ENCODE measurements around the gene ACKR3. TPM values are rescaled to one million over a fixed set of nuclear protein-coding genes. Genes with fewer than 3 reads are reported as not detected.

ACKR3 gene
- total RNA-seq, 4 donors from 2014 or later, result 32.4 to 88.7 (median 55.0) TPM

- no peaks in the 10 kb centered on the region for H3K9me3 ChIP-seq
- H3K27me3 ChIP-seq, result no peaks in the 10 kb centered on the region
- no peak for TF ChIP-seq POLR2A (IDR thresholded peaks at IDR 0.05)
- no peak for TF ChIP-seq EP300 (IDR thresholded peaks at IDR 0.05)
- TF ChIP-seq CTCF (IDR thresholded peaks at IDR 0.05), result no peak
- H3K4me1 ChIP-seq, result peaks cover 0 to 3% (median 0%) of the 10 kb centered on the region in 4 donors
- H3K4me3 ChIP-seq, result no peak overlapping the region
- no peaks in the 10 kb centered on the region for H3K36me3 ChIP-seq
- no peak overlapping the region for H3K27ac ChIP-seq
- no peak for DNase-seq (ENCODE audit: low spot score in 2 of 2)
- WGBS, 2 donors, result 62 to 77% methylated on average over 3 to 4 of the region's 4 CpGs
Measured at GRCh38 chr2:236613612-236614011, 44.0 kb downstream of the ACKR3 start.

GRCh38 chr2:236614551-236614950, 44.9 kb downstream of the ACKR3 start:
- 89 to 90% methylated on average over 5 of the region's 5 CpGs for WGBS, 2 donors
- H3K27me3 ChIP-seq, result no peaks in the 10 kb centered on the region

GRCh38 chr2:236616031-236616430, 46.4 kb downstream of the ACKR3 start:
- no peaks in the 10 kb centered on the region for H3K9me3 ChIP-seq
- WGBS, 2 donors, result 92 to 95% methylated on average over 6 of the region's 6 CpGs
- no peaks in the 10 kb centered on the region for H3K27me3 ChIP-seq
- no peak overlapping the region for H3K27ac ChIP-seq
- H3K4me3 ChIP-seq, result no peak overlapping the region
- H3K36me3 ChIP-seq, result no peaks in the 10 kb centered on the region
- peaks cover 0 to 2% (median 0%) of the 10 kb centered on the region in 4 donors for H3K4me1 ChIP-seq
- no peak for DNase-seq (ENCODE audit: low spot score in 2 of 2)
- no peak for TF ChIP-seq CTCF (IDR thresholded peaks at IDR 0.05)
- no peak for TF ChIP-seq POLR2A (IDR thresholded peaks at IDR 0.05)
- no peak for TF ChIP-seq EP300 (IDR thresholded peaks at IDR 0.05)

More at GRCh38 chr2:236614551-236614950, 44.9 kb downstream of the ACKR3 start:
- Histone ChIP-seq H3K27ac (no peak overlapping the region), H3K36me3 (no peaks in the 10 kb centered on the region), H3K9me3 (no peaks in the 10 kb centered on the region), H3K4me1 (peaks cover 0 to 3% (median 0%) of the 10 kb centered on the region in 4 donors), H3K4me3 (no peak overlapping the region)
- DNase-seq (ENCODE audit: low spot score in 2 of 2), result no peak
- TF ChIP-seq POLR2A (IDR thresholded peaks at IDR 0.05), result no peak

- 92 to 95% methylated on average over 7 of the region's 7 CpGs for WGBS, 2 donors
- Histone ChIP-seq H3K9me3 (no peaks in the 10 kb centered on the region), H3K4me3 (no peak overlapping the region), H3K27ac (no peak overlapping the region), H3K36me3 (no peaks in the 10 kb centered on the region), H3K4me1 (no peaks in the 10 kb centered on the region), H3K27me3 (no peaks in the 10 kb centered on the region)
- TF ChIP-seq EP300 (IDR thresholded peaks at IDR 0.05) (no peak), CTCF (IDR thresholded peaks at IDR 0.05) (no peak)
- DNase-seq (ENCODE audit: low spot score in 2 of 2), result no peak
Measured at GRCh38 chr2:236616624-236617023, 47.0 kb downstream of the ACKR3 start.

GRCh38 chr2:236617221-236617737, 47.7 kb downstream of the ACKR3 start:
- no peak for DNase-seq (ENCODE audit: low spot score in 2 of 2)

More at GRCh38 chr2:236617221-236617737, 47.7 kb downstream of the ACKR3 start:
- H3K27ac ChIP-seq, result no peak overlapping the region
- H3K4me3 ChIP-seq, result no peak overlapping the region
- H3K36me3 ChIP-seq, result no peaks in the 10 kb centered on the region
- no peaks in the 10 kb centered on the region for H3K27me3 ChIP-seq
- TF ChIP-seq POLR2A (IDR thresholded peaks at IDR 0.05), result no peak
- TF ChIP-seq EP300 (IDR thresholded peaks at IDR 0.05), result no peak
- no peak for TF ChIP-seq CTCF (IDR thresholded peaks at IDR 0.05)
- H3K4me1 ChIP-seq, result no peaks in the 10 kb centered on the region
- 90 to 94% methylated on average over 6 of the region's 6 CpGs for WGBS, 2 donors
- no peaks in the 10 kb centered on the region for H3K9me3 ChIP-seq

Measured in tibial nerve (tissue), 4 donors.